Tibial nerve (tissue), 3 donors: ENCODE results near the gene DAPK1.
"Not testable (repeated sequence)": the region's sequence is repeated elsewhere in the genome, so short reads cannot be mapped to it uniquely, and the experiment has no call there.

Source experiments
- CTCF ChIP-seq, 5 experiments: fragments of 200-600 bp in 3 of 5; fragments of 450-650 bp in 2 of 5; sonication (generic) in 3 of 5; IDR thresholded peaks; one replicate each; pipeline ENCODE4 v1.5.1; 2016 to 2019; ENCODE audit warnings: antibody characterized with exemption in 5 of 5, mild to moderate bottlenecking in 3 of 5, moderate library complexity in 2 of 5
- POLR2A ChIP-seq, 2 donors: fragments of 450-650 bp; IDR thresholded peaks; one replicate each; pipeline ENCODE4 v1.6.1; 2017; ENCODE audit warnings: antibody characterized with exemption in 2 of 2, mild to moderate bottlenecking in 2 of 2, moderate library complexity in 2 of 2

- not testable (repeated sequence) for TF ChIP-seq POLR2A, CTCF (IDR thresholded peaks at IDR 0.05)
Measured at GRCh38 chr9:87549088-87549487, 51.4 kb downstream of the DAPK1 start.
